Parathyroid adenoma (tissue), 2 donors: ENCODE measurements around the gene CHTF8.

Source experiments
- H2AFZ ChIP-seq: fragments of 300-600 bp; sonication (generic); one replicate; pipeline ENCODE4 v1.7.0; 2017; ENCODE audit warnings: antibody characterized with exemption, mild to moderate bottlenecking
- H3K27ac ChIP-seq: fragments of 300-600 bp; sonication (generic); one replicate; pipeline ENCODE4 v1.7.0; 2017
- H3K27me3 ChIP-seq: fragments of 300-600 bp; sonication (generic); one replicate; pipeline ENCODE4 v1.7.0; 2017; ENCODE audit warnings: low read length; ENCODE audit not compliant: control insufficient read depth, insufficient read depth
- H3K36me3 ChIP-seq: fragments of 300-600 bp; sonication (generic); one replicate; pipeline ENCODE4 v1.7.0; 2017; ENCODE audit warnings: low read length; ENCODE audit not compliant: control insufficient read depth, insufficient read depth
- H3K4me1 ChIP-seq: fragments of 300-600 bp; sonication (generic); one replicate; pipeline ENCODE4 v1.7.0; 2017; ENCODE audit warnings: control low read depth
- H3K4me2 ChIP-seq: fragments of 300-600 bp; sonication (generic); one replicate; pipeline ENCODE4 v1.7.0; 2017; ENCODE audit warnings: low read length
- H3K4me3 ChIP-seq: fragments of 300-600 bp; sonication (generic); one replicate; pipeline ENCODE4 v1.7.0; 2017; ENCODE audit warnings: low read depth, low read length
- H3K79me2 ChIP-seq: fragments of 300-600 bp; sonication (generic); one replicate; pipeline ENCODE4 v1.7.0; 2017; ENCODE audit warnings: control low read depth
- H3K9ac ChIP-seq: fragments of 300-600 bp; sonication (generic); one replicate; pipeline ENCODE4 v1.7.0; 2017; ENCODE audit warnings: mild to moderate bottlenecking
- H3K9me3 ChIP-seq: fragments of 300-600 bp; sonication (generic); one replicate; pipeline ENCODE4 v1.7.0; 2017; ENCODE audit warnings: low read length; ENCODE audit not compliant: control insufficient read depth
- TF ChIP-seq, protein P1 (sequence below): fragments of 300-600 bp; sonication (generic); IDR thresholded peaks from one replicate; pipeline ENCODE4 v1.7.0; 2017; ENCODE audit warnings: antibody characterized with exemption, mild to moderate bottlenecking
- donor health status: primary hyperparathyroidism.

The CHTF8 gene

GRCh38 chr16:69073181-69073702, 59.1 kb downstream of the CHTF8 start:
- H3K79me2 ChIP-seq: no peaks in the 10 kb centered on the region
- no peaks in the 10 kb centered on the region for H3K9me3 ChIP-seq
- no peaks in the 10 kb centered on the region for H3K36me3 ChIP-seq
- no peak overlapping the region for H3K27ac ChIP-seq
- H3K4me3 ChIP-seq: no peak overlapping the region
- no peak overlapping the region for H3K4me2 ChIP-seq
- H2AFZ ChIP-seq: no peak overlapping the region
- TF ChIP-seq, protein P1, sequence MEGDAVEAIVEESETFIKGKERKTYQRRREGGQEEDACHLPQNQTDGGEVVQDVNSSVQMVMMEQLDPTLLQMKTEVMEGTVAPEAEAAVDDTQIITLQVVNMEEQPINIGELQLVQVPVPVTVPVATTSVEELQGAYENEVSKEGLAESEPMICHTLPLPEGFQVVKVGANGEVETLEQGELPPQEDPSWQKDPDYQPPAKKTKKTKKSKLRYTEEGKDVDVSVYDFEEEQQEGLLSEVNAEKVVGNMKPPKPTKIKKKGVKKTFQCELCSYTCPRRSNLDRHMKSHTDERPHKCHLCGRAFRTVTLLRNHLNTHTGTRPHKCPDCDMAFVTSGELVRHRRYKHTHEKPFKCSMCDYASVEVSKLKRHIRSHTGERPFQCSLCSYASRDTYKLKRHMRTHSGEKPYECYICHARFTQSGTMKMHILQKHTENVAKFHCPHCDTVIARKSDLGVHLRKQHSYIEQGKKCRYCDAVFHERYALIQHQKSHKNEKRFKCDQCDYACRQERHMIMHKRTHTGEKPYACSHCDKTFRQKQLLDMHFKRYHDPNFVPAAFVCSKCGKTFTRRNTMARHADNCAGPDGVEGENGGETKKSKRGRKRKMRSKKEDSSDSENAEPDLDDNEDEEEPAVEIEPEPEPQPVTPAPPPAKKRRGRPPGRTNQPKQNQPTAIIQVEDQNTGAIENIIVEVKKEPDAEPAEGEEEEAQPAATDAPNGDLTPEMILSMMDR: no peak
- H3K4me1 ChIP-seq: no peaks in the 10 kb centered on the region
- H3K27me3 ChIP-seq: no peaks in the 10 kb centered on the region
- H3K9ac ChIP-seq: no peak overlapping the region

DNA sequence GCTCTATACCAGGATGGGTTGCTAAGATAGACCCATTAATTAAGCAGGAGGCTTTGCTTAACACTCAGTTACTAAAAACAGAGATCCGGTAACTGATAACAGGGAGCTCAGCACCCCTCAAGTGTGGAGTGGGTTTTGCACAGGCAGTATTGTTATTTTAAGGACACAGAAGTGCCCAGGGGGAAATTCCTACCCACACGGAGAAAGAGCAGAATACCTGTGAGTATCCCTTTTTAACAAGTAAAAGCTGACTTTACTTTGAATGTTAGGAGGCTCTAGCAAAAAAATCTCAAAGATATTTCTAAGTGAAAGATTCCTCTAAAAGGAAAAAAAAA, 59.8 kb downstream of the CHTF8 start:
- no peak overlapping the region for H3K27ac ChIP-seq
- no peaks in the 10 kb centered on the region for H3K36me3 ChIP-seq
- TF ChIP-seq, protein P1: no peak
- no peak overlapping the region for H3K4me3 ChIP-seq
- no peak overlapping the region for H2AFZ ChIP-seq
- no peak overlapping the region for H3K4me2 ChIP-seq
- H3K79me2 ChIP-seq: no peaks in the 10 kb centered on the region
- H3K27me3 ChIP-seq: no peaks in the 10 kb centered on the region
- no peaks in the 10 kb centered on the region for H3K4me1 ChIP-seq
- H3K9ac ChIP-seq: no peak overlapping the region
- no peaks in the 10 kb centered on the region for H3K9me3 ChIP-seq

GRCh38 chr16:69071036-69071435, 61.4 kb downstream of the CHTF8 start:
- H3K9ac ChIP-seq: no peak overlapping the region
- no peak overlapping the region for H3K27ac ChIP-seq
- no peaks in the 10 kb centered on the region for H3K27me3 ChIP-seq
- H2AFZ ChIP-seq: no peak overlapping the region
- no peaks in the 10 kb centered on the region for H3K36me3 ChIP-seq
- H3K4me1 ChIP-seq: no peaks in the 10 kb centered on the region
- no peaks in the 10 kb centered on the region for H3K9me3 ChIP-seq
- H3K4me3 ChIP-seq: no peak overlapping the region
- TF ChIP-seq, protein P1: no peak
- no peaks in the 10 kb centered on the region for H3K79me2 ChIP-seq
- H3K4me2 ChIP-seq: no peak overlapping the region

DNA sequence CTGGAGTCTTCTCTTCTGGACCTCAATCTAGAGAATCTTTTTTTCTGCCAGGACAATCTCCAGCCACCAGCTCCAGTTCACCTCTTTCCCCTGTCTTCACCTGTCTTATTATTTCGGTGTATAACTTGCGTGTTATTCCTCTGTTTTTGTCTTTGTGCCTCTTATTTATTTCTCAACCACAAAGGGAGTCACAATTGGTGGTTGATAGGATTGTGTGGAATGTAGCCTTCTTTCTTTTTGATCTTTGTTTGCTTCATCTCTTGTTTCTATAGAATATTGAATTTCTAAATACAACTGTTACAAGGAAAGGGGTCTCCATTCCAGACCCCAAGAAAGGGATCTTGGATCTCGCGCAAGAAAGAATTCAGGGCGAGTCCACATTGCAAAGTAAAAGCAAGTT, 62.9 kb downstream of the CHTF8 start:
- Histone ChIP-seq H3K36me3 (no peaks in the 10 kb centered on the region), H3K27ac (no peak overlapping the region), H2AFZ (no peak overlapping the region), H3K79me2 (no peaks in the 10 kb centered on the region), H3K4me1 (no peaks in the 10 kb centered on the region), H3K4me3 (no peak overlapping the region), H3K27me3 (no peaks in the 10 kb centered on the region), H3K9me3 (no peaks in the 10 kb centered on the region), H3K4me2 (no peak overlapping the region), H3K9ac (no peak overlapping the region)
- TF ChIP-seq, protein P1: no peak
